SK-N-SH treated with all-trans-retinoic acid at 6 μM for 48 hours (cell line): Measurements from ENCODE around the gene ENO4.

Experiments used
- ISL1 ChIP-seq: fragments of 250-450 bp; sonication (Bioruptor Pico); IDR thresholded peaks from 2 replicates; pipeline ENCODE4 v2.1.2; 2022; ENCODE audit warnings: mild to moderate bottlenecking, moderate library complexity
- PPARA ChIP-seq: fragments of 250-450 bp; sonication (Bioruptor Pico); IDR thresholded peaks from 2 replicates; pipeline ENCODE4 v1.5.0; 2020; ENCODE audit warnings: mild to moderate bottlenecking, borderline replicate concordance
- ZFP30 ChIP-seq: fragments of 450-650 bp; formaldehyde crosslinking; IDR thresholded peaks from 2 replicates; pipeline ENCODE4 v1.5.0; 2022; ENCODE audit warnings: mild to moderate bottlenecking, moderate library complexity
- TF ChIP-seq, protein P1 (sequence below): fragments of 250-450 bp; sonication (Bioruptor Pico); IDR thresholded peaks from 2 replicates; pipeline ENCODE4 v1.5.1; 2020; ENCODE audit warnings: low read depth, mild to moderate bottlenecking, moderate library complexity

DNA sequence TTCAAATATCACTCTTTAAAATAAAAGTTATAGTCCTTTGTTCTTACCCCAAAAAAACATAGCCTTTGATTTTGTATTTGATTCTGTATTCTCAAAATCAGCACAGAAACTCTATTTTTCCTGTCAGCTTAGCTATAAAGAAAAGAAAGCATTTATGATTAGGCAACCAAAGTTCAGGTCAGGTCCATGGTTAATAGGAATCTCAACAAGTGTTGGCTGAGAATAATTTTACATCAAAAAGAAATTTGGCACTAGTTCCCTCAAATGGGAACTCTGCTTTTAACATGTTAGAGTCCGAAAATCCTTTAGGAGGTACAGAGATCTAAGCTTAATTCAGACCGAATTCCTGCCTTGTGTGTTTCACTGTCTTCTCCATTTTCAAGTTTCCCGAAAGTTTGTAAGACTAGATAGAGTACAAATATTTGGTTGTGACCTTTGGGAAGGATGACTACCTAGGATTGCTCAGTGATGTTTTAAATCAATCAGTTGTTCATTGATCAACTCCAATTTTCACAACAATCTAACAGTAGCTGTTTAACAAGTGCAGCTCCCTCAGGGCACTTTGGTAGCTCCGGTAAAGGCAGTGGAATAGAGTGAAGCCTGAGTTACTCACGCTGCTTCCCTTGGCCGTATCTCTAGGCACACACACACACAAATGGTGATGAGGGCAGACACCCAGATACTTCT lies 8.8 kb upstream of the ENO4 start:
- TF ChIP-seq ZFP30 (CRISPR knock-in tag) (no peak), PPARA (CRISPR knock-in tag) (no peak), ISL1 (CRISPR knock-in tag) (no peak)
- TF ChIP-seq, protein P1, sequence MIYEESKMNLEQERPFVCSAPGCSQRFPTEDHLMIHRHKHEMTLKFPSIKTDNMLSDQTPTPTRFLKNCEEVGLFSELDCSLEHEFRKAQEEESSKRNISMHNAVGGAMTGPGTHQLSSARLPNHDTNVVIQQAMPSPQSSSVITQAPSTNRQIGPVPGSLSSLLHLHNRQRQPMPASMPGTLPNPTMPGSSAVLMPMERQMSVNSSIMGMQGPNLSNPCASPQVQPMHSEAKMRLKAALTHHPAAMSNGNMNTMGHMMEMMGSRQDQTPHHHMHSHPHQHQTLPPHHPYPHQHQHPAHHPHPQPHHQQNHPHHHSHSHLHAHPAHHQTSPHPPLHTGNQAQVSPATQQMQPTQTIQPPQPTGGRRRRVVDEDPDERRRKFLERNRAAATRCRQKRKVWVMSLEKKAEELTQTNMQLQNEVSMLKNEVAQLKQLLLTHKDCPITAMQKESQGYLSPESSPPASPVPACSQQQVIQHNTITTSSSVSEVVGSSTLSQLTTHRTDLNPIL (CRISPR knock-in tag), result no peak
